ENCODE results near the gene ADORA2B. TPM values are rescaled to one million over a fixed set of nuclear protein-coding genes. Genes with fewer than 3 reads are reported as not detected.

ADORA2B gene
- total and polyA plus RNA-seq, 2 of the 4 experiments (the other 2 are of a cell fraction) = 5.2 to 5.5 TPM

- TF ChIP-seq MAZ (IDR thresholded peaks at IDR 0.05; ENCODE audit: borderline replicate concordance, low read depth, low read length) (no peak), MAFK (IDR thresholded peaks at IDR 0.05; ENCODE audit: low read depth, low read length) (no peak), USF2 (IDR thresholded peaks at IDR 0.05; ENCODE audit: low read depth, low read length) (no peak)
Observed at GRCh38 chr17:15952048-15952532, 7.2 kb downstream of the ADORA2B start (continued).

All from IMR-90 (cell line).